Gastrocnemius medialis (tissue), 4 donors: Measurements from ENCODE around the gene GBA2. TPM values are rescaled to one million over a fixed set of nuclear protein-coding genes. Genes with fewer than 3 reads are reported as not detected.

Source experiments
- ATAC-seq, 2 donors: fragments of 150-250 bp; one replicate each; pipeline ENCODE4 v1.9.1; 2016
- DNase-seq, 2 donors: peaks; one replicate each; pipeline ENCODE4 v3.0.0-alpha.2; 2019
- H3K27ac ChIP-seq, 4 donors: fragments of 200-600 bp; sonication (generic); 1 replicate in 1 of 4; 2 replicates in 3 of 4; pipeline ENCODE4 v1.5.1; 2016 to 2018; ENCODE audit warnings: mild to moderate bottlenecking in 2 of 4, moderate library complexity in 1 of 4
- H3K27me3 ChIP-seq, 3 donors: fragments of 200-600 bp; sonication (generic) in 2 of 3; 1 replicate in 1 of 3; 2 replicates in 2 of 3; pipeline versions ENCODE4 v1.5.1 to v1.6.0; 2016 to 2019; ENCODE audit warnings: mild to moderate bottlenecking in 1 of 3, moderate library complexity in 1 of 3
- H3K36me3 ChIP-seq, 2 donors: fragments of 200-600 bp; sonication (generic) in 1 of 2; one replicate each; pipeline ENCODE4 v1.5.1; 2017 to 2018
- H3K4me1 ChIP-seq, 2 donors: fragments of 200-600 bp; sonication (generic) in 1 of 2; one replicate each; pipeline ENCODE4 v1.5.1; 2016 to 2017; ENCODE audit warnings: mild to moderate bottlenecking in 2 of 2
- H3K4me3 ChIP-seq, 4 donors: fragments of 200-600 bp; sonication (generic) in 3 of 4; 1 replicate in 1 of 4; 2 replicates in 3 of 4; pipeline ENCODE4 v1.5.1; 2016 to 2019; ENCODE audit warnings: mild to moderate bottlenecking in 2 of 4
- H3K9me3 ChIP-seq, 3 donors: fragments of 200-600 bp; sonication (generic) in 2 of 3; 1 replicate in 1 of 3; 2 replicates in 2 of 3; pipeline ENCODE4 v1.5.1; 2016 to 2019
- CTCF ChIP-seq, 5 experiments: fragments of 450-650 bp in 3 of 5; fragments of 200-600 bp in 2 of 5; sonication (generic) in 2 of 5; IDR thresholded peaks in 4 of 5; conservative IDR thresholded peaks in 1 of 5; 1 replicate in 4 of 5; 2 replicates in 1 of 5; pipeline ENCODE4 v1.5.1; 2016 to 2019; ENCODE audit warnings: antibody characterized with exemption in 5 of 5, mild to moderate bottlenecking in 3 of 5, moderate library complexity in 3 of 5
- POLR2A ChIP-seq, 2 donors: fragments of 450-650 bp; IDR thresholded peaks; one replicate each; pipeline ENCODE4 v1.6.1; 2017; ENCODE audit warnings: antibody characterized with exemption in 2 of 2, mild to moderate bottlenecking in 2 of 2, moderate library complexity in 2 of 2
- in situ Hi-C, 4 donors: fragments of 200-750 bp; cut with MboI; loops; one replicate each; pipeline versions ENCODE4 v1.15.0 to v1.8.0; 2017; ENCODE audit warnings: low sequenced_read_pairs in 4 of 4
- intact Hi-C: fragments of 100-400 bp; cut with DNase I; formaldehyde crosslinking; loops from one replicate; pipeline ENCODE4 v1.15.1; 2023; ENCODE audit warnings: low total_unique reads
- total RNA-seq, 4 donors: library from RNA; depleted of rRNA; stranded (reverse); fragments of >200 nt; gene quantifications; one replicate each; pipeline versions ENCODE4 v1.1.0 to v1.2.3, GENCODE V29; 2016

Gene GBA2
- total RNA-seq, 4 donors from 2014 or later: 47.3 to 63.2 (median 51.4) TPM

DNA sequence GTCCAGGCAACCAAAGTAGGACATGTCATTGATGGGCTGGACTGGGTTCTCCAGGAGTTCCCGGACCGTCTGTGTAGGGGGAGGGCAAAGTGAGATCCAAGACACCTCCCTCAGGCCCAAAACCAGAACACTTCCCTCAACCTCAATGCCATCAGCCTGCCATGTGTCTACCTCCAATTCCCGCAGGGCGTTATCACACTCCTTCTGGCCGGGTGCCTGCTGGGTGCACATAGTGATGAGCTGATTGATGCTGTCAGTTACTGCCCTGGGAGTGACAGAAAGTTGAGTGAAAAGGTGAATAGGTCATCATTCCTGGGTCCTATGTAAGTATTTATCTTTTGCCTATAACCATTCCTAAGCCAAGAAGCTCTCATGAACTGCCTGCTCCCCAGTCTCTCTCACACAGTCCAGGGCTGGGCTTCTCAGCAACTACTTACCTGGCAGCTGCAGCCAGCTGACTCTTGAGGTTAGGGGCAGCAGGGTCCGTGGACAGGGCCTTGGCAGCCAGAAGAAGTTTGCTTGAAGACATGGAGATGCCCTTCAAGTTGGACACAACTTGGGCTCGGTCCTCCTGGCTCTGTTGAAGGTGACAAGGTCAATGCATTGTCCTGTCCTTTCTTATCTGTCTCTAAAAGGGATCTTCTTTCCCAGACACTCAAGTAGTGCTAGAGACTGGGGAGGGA is 38.1 kb downstream of the GBA2 start:
- TF ChIP-seq POLR2A (IDR thresholded peaks at IDR 0.05): no peak
- no peak for TF ChIP-seq CTCF (IDR thresholded peaks at IDR 0.05 in 4 of 5, conservative IDR thresholded peaks at IDR 0.05 in 1 of 5)
- no peak for ATAC-seq
- no peak overlapping the region for H3K27ac ChIP-seq

GRCh38 chr9:35708146-35708545 is 40.9 kb downstream of the GBA2 start:
- Histone ChIP-seq H3K36me3 (peaks cover 11 to 95% of the 10 kb centered on the region in 2 donors), H3K4me1 (no peaks in the 10 kb centered on the region), H3K4me3 (no peak overlapping the region), H3K9me3 (no peaks in the 10 kb centered on the region), H3K27me3 (no peaks in the 10 kb centered on the region), H3K27ac (no peak overlapping the region)
- ATAC-seq: no peak
- no peak for DNase-seq
- in situ Hi-C loops: no loop called here
- intact Hi-C loops: no loop called here
- TF ChIP-seq CTCF (IDR thresholded peaks at IDR 0.05 in 4 of 5, conservative IDR thresholded peaks at IDR 0.05 in 1 of 5) (no peak), POLR2A (IDR thresholded peaks at IDR 0.05) (no peak)

More for the DNA sequence above, 38.1 kb downstream of the GBA2 start:
- no peak for DNase-seq
- Histone ChIP-seq H3K4me1 (no peaks in the 10 kb centered on the region), H3K4me3 (no peak overlapping the region), H3K27me3 (no peaks in the 10 kb centered on the region), H3K9me3 (no peaks in the 10 kb centered on the region), H3K36me3 (peaks cover 11 to 95% of the 10 kb centered on the region in 2 donors)
- intact Hi-C loops: no loop called here
- in situ Hi-C loops: no loop called here

- H3K27ac ChIP-seq: no peak overlapping the region
- no peak for ATAC-seq
- in situ Hi-C loops: no loop called here
Measured at GRCh38 chr9:35706951-35707350, 42.1 kb downstream of the GBA2 start.

DNA sequence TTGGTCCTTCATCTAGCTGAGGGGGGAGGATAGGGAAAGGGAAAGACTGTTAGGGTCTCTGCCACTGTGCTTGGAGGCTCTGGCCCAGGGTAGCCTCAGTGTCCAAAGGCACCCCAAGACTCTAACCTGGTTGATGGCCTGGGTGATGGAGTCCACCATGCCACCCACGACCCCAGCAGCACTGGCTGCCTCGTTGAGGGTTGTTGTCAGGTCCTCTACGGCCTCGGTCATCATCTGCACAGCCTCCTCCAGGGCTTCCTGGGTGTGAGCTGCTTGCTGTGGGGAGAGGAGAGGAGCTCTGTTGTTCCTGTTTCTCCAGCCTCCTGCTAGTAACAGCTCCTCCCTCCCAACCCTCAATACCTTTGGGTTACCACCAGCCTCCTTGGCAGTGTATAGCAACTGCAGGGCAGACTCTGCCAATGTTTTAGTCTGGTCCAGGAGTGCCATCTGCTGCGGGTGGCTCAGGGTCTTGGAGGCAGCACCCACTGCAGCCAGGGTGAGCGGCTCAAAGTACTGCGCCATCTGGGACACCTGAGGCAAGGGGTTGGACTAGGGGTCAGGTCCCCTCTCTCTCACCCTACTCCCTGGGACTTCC is 43.1 kb downstream of the GBA2 start:
- Histone ChIP-seq H3K36me3 (peaks cover 11 to 95% of the 10 kb centered on the region in 2 donors), H3K27me3 (no peaks in the 10 kb centered on the region), H3K27ac (no peak overlapping the region), H3K4me3 (no peak overlapping the region), H3K9me3 (no peaks in the 10 kb centered on the region), H3K4me1 (no peaks in the 10 kb centered on the region)
- ATAC-seq: no peak
- TF ChIP-seq POLR2A (IDR thresholded peaks at IDR 0.05) (no peak), CTCF (IDR thresholded peaks at IDR 0.05 in 4 of 5, conservative IDR thresholded peaks at IDR 0.05 in 1 of 5) (no peak)
- intact Hi-C loops (no loop called here), in situ Hi-C loops (no loop called here)
- DNase-seq: no peak

More at GRCh38 chr9:35706951-35707350, 42.1 kb downstream of the GBA2 start:
- intact Hi-C loops: no loop called here
- no peaks in the 10 kb centered on the region for H3K4me1 ChIP-seq
- TF ChIP-seq POLR2A (IDR thresholded peaks at IDR 0.05): no peak
- no peak for TF ChIP-seq CTCF (IDR thresholded peaks at IDR 0.05 in 4 of 5, conservative IDR thresholded peaks at IDR 0.05 in 1 of 5)
- H3K9me3 ChIP-seq: no peaks in the 10 kb centered on the region
- H3K4me3 ChIP-seq: no peak overlapping the region
- DNase-seq: no peak
- peaks cover 11 to 95% of the 10 kb centered on the region in 2 donors for H3K36me3 ChIP-seq
- no peaks in the 10 kb centered on the region for H3K27me3 ChIP-seq
